ENCODE data around the gene TRMT44.

DNA sequence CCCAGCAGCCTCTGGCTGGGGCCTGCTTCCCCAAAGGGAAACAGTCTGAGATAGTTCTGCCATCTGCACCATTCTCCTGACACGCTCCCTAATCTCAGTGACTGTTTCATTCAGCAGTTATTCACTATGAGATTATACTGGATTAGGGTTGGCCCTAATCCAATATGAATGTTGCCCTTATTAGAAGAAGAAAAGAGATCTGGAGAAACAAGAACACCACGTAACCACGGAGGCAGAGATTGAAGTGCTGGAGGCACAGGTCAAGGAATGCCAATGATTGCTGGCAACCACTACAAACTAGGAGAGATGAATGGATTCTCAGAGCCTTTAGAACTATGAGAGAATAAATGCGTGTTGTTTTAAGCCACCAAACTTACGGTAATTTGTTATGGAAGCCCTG lies 7.4 kb upstream of the TRMT44 start:
- TF ChIP-seq POLR2AphosphoS5 (IDR thresholded peaks at IDR 0.05), result no peak
- TF ChIP-seq, protein P1, sequence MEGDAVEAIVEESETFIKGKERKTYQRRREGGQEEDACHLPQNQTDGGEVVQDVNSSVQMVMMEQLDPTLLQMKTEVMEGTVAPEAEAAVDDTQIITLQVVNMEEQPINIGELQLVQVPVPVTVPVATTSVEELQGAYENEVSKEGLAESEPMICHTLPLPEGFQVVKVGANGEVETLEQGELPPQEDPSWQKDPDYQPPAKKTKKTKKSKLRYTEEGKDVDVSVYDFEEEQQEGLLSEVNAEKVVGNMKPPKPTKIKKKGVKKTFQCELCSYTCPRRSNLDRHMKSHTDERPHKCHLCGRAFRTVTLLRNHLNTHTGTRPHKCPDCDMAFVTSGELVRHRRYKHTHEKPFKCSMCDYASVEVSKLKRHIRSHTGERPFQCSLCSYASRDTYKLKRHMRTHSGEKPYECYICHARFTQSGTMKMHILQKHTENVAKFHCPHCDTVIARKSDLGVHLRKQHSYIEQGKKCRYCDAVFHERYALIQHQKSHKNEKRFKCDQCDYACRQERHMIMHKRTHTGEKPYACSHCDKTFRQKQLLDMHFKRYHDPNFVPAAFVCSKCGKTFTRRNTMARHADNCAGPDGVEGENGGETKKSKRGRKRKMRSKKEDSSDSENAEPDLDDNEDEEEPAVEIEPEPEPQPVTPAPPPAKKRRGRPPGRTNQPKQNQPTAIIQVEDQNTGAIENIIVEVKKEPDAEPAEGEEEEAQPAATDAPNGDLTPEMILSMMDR (IDR thresholded peaks at IDR 0.05), result no peak
- no peak for TF ChIP-seq POLR2A (IDR thresholded peaks at IDR 0.05)
- no peak for TF ChIP-seq EP300 (IDR thresholded peaks at IDR 0.05)

All from stomach (tissue), 4 donors.